MM.1S (cell line): Measurements from ENCODE around the gene PRR15L.

Source experiments
- CTCF ChIP-seq: fragments of 300-600 bp; sonication (generic); IDR thresholded peaks from 2 replicates; pipeline ENCODE4 v1.5.1; 2016; ENCODE audit warnings: antibody characterized with exemption, low read length, mixed read lengths
- EZH2phosphoT487 ChIP-seq: fragments of 300-600 bp; sonication (generic); IDR thresholded peaks from 2 replicates; pipeline ENCODE4 v1.6.1; 2018; ENCODE audit warnings: antibody characterized with exemption, low read length

GRCh38 chr17:47989159-47989558 is 31.5 kb upstream of the PRR15L start:
- TF ChIP-seq CTCF (no peak), EZH2phosphoT487 (no peak)
